Iris pigment epithelial cell (primary cell): Measurements from ENCODE around the gene DOCK4.
"Not testable (repeated sequence)": the region's sequence is repeated elsewhere in the genome, so short reads cannot be mapped to it uniquely, and the experiment has no call there.

Source experiments
- DNase-seq: peaks from one replicate; pipeline ENCODE4 v3.0.0-alpha.2; 2011; ENCODE audit warnings: low read depth

Gene DOCK4

DNA sequence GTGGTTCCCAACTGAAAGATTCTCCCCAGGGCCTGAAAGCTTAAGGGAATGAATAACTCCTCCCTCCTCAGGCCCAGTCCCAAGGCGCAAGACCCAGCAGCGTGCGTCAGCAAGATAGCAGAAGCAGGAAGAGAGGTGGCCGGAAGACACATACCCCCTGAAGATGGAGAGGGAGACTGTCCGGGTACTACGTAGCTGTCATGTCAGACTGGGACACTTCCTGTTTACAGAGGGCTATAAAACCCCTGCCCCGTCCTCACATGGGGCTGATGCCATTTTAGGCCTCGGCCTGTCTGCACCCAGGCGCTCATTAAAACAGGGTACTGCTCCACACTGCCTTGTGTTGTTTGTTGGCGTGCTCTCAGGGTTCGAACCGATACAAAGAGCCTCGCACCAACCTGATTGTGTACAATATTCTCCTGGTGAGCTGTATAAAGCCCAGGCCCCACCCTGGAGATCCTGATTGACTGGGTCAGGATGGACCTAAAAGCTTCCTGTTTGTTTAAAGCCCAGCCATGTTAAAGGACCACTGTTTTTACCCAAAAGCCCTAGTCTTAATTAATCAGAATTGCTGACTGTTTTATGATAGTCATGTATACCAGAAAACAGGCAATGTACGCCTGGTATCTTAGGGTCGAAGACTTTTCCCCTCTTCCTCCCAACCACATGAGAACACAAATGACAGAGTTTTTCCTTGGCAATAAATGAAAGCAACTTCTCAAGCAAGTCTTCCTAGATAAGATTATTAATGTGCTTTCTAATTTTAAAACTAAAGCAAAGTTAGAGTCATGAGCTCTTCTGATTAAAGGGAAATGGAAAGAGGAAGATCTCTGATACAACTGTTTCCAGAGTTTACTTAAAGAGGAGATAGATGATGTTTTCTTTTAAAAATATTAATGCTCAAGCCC is 251.5 kb downstream of the DOCK4 start:
- DNase-seq: no peak

DNA sequence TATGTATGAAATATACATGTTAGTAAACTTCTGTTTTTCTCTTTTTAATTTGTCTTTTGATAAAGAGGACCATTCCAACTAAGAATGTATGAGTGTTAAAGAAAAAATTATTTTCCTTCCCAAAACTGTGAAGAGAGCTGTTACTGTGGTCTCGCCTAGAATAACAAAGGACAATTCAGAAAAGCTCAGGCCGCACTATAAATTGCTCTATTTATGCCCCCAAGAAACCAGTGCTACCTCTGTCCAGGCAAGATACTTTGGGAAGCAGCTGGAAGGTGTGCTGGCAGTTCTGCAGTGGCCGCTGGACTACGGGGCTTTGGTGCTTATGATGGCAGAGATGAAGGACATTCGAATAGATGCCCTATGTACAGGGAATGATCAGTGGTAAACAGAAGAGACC is 252.1 kb downstream of the DOCK4 start:
- no peak for DNase-seq

DNA sequence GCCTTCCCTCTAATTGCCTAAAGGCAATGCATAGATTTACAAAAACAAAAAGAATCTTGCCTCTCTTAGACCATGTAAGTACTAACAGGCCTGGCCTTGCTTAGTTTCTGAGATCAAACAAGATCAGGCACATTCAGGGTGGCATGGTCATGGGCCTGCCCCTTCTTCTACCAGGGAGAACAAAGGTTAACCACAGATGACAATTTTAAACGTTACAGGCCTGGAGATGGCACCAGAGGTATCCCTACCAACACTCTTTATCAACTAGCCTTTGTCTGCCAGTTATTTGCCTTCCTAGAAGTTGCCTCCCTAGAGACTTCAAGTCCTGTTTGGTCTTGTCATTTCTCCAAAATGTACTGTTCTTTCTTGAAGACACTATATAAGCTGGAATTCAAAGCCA is 252.6 kb downstream of the DOCK4 start:
- no peak for DNase-seq

DNA sequence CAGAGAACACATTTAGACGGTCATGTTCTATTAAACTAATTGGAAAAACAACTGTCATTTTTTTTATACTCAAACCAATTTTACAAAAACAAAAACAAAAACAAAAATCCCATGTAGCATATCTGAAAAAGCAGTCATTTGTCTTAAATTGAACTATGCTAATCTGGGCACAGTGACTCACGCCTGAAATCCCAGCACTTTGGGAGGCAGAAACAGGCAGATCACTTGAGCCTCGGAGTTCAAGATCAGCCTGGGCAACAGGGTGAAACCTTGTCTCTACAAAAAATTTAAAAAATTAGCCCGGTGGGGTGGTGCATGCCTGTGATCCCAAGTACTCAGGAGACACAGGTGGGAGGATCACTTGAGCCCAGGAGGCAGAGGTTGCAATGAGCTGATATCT is 253.4 kb downstream of the DOCK4 start:
- no peak for DNase-seq

DNA sequence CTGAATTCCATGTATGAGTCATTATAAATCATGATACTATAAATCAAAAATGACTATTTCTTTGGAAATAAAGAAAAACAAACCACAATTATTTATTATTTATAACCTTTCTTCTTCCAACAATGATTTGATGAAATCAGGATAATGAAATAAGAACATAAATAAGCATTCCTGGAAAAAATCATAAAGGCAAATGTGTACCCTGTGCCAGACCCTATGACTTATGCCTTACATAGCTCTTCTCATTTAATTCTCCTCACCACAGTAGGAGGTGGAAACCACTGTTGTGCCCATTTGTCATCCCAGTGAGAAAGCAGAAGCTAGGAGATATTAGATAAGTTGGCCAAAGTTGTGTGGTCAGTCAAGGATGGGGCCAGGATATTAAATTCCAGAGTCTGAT is 255.1 kb downstream of the DOCK4 start:
- no peak for DNase-seq

DNA sequence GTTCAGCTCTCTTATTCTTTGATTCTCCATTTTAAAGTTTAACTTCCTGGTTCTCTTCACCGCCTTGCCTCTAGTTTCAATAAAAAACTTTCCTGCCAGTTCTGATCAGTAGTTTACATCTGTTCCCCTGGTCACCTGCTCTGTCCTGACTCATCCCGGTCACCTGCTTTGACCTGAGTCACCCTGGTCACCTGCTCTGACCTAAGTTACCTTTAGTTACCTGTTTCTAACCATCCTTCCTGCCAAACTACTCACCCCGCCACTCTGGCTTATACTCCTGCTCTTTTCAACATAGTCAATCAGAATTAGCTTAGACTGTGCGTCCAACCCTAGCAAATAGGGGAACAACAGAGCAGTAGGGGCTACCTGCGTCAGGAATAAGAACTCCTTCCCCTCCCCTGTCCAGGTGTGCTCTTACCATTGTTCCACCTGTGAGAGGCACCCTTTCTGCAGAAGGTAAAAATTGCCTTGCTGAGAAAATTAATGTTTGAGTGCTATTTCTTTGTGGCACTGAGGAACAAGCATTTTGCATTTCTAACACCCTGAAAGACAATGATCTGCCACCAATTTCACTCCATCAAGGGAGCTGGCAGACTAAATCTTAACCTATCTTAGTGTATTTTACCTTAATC is 263.6 kb downstream of the DOCK4 start:
- no peak for DNase-seq

DNA sequence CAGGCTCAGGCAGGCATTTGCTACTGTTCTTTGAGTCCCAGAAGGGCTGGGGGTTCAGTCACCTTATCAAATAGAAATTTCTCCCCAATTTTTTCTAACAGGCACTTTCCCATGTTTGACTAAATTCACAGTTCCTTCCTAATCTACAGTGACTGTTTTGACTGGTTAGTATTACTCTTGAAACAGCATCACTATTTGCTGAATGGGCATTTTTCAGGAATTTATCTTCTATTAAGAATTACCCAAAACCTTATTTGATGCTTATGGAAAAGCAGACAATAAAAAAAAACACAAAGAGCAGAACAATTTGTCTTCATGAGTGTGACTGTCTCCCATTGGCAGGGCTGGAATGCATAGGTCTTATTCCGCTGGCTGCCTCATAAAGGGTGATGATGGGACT is 269.0 kb downstream of the DOCK4 start:
- DNase-seq: no peak

DNA sequence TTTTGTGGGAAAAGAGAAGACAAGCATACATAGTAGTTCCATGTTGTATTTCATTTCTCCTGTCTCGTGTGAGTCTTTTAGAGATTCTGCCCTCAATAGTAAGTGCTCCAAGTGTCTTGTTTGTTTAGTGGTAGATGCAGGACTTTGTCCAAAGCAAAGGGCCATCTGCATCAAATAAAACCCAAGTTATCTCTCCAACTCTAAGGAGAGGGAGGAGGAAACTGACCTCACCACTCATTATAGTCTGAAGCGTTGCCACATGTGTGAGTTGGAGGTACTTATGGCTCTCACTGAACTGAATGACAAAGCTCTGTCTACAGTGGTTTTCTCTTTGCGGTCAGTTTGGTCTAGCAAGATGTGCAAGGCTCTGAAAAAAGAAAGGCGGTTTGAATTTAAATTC is 272.6 kb downstream of the DOCK4 start:
- DNase-seq: no peak

DNA sequence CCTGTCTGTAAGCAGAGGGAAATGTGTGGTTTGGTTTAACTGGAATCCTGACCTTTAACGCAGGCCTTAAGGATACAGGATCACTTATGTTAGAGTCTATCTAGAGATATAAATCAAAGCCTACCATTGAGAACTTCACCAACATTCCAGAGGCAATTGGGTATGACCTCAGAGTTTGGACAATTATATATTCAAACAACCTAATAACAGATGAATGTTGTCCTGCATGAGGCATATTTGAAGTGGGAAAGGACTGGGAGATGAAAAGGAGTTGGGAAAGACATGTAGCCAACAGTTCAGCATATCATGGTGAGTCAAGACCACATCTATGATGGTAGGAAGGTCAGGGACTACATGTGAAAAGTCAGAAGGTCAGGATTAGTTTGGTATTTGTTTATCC is 274.2 kb downstream of the DOCK4 start:
- no peak for DNase-seq

DNA sequence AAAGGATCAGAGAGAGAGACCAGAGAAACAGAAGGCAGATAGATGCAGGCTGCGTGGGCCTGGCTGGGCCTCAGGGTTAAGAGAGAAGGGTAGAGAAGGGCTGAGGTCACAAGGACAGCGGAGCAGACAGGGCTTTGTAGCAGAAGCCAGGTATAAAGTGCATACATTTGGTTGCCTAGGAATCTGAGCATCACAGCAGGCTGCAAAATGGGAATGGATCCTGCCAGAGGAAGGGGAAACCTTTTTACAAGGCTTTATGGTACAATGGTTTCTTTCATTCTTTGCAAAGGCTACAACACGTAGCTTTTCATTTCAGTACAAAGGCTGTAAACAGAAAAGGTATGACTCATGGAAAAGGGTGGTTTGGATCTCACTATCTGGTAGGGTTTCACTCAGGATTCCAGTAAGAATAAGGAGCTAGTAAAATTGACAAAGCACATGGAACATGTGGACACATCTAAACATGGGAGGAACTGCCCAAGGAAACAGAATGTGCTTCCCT is 275.1 kb downstream of the DOCK4 start:
- DNase-seq: peak; percentile 83

DNA sequence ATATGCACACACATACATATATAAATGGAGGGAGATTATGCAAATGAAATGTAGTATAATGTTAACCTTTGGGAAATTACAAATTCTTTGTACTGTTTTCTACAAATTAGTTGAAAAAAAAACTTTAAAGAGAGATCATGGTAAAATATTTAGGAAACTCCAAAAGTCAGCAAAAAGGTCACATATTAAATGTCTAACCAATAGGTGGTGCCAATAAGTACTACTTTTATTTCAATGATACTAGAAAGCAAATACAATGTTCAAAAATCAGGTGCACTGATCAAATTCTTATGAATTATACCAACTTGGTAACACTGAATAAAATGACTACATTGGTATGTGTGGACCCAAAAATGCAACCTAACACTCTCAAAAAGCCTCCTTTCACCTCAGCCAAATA is 276.9 kb downstream of the DOCK4 start:
- no peak for DNase-seq

DNA sequence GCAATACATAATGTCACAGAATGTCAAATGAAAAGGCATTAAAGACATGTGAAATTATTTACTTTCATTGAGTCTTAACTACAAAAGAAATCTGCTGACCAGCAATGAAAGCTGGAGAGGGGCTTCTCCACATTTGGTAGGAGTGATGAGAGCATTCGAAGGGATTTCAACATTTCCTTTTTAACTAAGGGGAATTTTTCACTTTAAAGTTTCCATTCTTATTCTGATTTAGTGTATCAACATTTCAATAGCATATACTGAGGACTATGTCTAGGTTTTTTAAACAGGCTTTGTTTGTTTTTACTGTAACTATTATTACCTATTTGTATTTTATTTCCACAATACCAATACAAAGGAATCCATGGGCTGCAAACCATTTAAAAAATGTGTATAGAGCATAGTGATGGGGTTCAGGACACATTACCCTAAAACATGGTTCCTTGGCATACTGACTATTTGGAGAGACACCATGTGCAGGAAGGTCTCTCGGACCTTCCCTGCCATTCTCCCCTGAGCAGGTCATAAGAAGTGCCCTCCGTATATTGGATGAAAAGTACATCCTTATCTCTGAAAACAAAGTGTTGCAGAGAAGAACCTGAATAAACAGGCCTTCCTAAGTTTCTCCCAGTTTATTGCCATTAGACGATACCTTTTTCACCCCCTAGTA is 278.7 kb downstream of the DOCK4 start:
- DNase-seq: no peak

DNA sequence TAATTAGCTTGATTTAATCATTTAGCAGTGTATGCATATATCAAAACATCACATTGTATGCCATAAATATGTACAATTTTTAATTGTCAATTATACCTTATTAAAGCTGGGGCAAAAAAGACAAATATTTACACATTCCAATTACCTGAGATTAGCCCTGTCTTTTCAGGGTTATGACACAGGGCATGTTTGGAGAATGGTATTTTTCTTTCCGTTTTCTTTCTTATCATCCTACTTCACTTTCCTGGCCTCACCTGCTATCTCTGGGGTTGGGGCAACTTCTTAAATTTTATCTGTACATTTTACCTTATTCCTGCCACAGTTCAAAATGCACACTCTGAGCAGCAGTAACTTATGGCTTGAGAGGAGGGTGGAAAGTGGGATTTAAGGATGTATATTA is 285.9 kb downstream of the DOCK4 start:
- no peak for DNase-seq

DNA sequence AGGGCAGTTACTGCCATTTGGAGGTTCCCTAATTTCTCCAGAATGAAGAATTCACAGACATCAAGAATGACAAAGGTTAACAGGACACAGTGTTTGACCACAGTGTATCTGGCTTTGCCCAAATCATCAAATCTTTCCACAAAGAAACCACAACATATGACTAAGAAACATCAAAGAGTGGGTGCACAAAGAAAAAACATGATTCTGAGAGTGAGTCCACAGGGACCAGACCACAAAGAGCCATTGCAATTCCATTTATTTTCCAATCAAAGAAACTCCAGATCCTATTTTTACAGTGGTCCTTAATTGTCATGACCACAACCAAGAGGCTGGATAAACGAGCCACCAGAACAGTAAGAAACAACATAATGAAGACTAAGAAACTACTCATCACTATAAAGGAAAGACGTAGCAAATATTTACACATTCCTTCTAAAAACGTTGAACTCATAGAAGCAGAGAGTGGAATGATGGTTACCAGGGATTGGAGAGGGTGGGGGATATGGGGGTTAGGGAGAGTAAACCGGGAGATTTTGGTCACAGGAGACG is 286.5 kb downstream of the DOCK4 start:
- peak; percentile 64 for DNase-seq

DNA sequence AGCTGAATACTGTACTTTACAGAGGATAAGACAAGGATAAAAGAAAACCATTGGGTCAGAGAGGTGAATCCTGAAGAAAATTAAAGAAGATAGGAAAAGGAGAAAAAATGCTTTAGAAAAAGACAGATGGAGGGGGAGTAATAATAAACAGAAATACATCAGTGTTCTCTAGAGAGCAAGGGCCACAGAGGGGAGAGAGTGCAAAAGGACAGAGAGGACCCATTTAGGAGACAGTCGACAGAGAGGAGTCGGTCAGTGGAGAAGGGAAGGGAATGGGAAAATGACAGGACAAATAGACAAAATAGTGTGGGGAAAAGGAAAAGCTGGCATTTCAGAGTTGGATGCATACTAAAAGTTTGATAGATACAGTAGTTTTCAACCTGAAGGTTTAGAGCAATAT is 287.0 kb downstream of the DOCK4 start:
- DNase-seq: no peak

DNA sequence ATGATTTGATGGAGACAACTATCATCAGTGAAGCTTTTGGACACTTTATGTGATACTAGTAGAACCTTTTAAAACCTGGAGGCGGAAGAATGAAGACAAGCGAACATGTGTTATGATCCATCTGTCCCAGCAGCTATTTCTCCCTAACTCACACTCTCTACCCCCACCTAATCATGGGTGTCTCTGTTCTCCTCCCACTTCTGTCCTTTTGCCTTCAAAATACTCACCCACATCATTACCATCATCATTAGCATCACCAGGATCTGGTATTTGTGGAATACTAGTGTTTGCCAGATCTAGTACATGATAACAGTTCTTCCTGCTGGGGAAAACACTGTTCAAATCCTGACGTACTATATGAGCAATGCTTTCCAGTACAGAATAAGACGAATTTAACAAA is 287.7 kb downstream of the DOCK4 start:
- DNase-seq: no peak

DNA sequence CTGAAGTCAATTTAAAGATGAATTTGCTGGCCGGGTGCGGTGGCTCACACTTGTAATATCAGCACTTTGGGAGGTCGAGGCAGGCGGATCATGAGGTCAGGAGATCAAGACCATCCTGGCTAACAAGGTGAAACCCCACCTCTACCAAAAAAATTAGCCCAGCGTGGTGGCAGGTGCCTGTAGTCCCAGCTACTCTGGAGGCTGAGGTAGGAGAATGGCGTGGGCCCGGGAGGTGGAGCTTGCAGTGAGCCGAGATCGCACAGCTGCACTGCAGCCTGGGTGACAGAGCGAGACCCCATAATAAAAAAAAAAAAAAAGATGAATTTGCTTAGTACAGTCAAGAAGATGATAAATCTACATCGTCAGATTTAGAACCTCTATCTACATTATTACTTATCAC is 288.8 kb downstream of the DOCK4 start:
- DNase-seq: not testable (repeated sequence)

DNA sequence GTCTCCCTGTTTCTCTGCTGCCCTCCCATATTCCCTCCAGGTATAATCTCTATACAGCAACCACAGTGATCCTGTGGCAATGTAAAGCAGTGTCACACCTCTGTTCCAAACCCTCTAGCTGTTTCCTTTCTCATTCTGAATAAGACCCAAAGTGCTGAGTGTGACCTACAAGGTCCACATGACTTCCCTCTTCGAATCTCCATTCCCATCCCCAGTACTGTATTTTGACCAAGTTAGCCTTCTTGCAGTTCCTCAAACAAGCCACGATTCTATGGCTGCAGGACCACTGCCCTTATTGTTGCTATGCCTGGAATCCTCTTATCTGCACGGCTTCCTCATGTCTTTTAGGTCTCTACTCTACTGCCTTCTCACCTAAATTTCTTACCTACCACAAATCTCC is 291.9 kb downstream of the DOCK4 start:
- DNase-seq: no peak

DNA sequence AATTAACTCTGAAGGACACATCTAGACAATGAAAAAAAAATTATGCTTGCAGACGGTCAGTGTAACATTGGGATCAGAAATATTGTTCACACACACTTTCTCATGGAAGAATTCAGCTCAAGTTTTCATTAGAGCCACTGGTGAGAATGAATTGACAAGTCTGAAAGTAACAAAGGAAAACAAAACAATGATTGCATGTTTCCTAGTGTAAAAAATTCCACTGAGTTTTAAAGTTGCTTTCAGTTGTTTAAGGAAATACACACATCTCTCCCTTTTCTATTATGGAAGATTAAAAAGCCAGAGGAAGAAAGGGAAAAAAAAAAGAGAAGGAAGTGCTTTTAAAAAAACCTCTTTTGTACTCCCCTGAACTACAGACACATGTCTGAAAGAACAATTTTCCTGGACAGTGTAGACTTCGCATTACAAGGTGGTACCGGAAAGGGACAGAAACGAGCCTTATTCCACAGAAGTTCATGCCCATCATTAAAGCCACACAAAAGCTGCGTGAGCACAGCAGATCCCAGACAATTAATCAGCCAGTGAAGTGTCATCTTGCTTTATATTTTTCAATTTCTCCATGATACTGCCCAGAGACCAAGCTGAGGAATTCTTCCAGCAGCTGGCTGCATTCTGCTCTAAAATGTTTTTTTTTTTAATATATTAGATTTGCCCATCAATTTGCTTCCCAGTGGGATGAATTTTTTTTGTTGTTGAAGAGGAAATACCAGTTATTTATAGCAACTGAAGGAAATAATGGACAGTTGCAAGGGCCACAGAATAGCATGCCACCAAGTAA is 294.8 kb downstream of the DOCK4 start:
- no peak for DNase-seq

DNA sequence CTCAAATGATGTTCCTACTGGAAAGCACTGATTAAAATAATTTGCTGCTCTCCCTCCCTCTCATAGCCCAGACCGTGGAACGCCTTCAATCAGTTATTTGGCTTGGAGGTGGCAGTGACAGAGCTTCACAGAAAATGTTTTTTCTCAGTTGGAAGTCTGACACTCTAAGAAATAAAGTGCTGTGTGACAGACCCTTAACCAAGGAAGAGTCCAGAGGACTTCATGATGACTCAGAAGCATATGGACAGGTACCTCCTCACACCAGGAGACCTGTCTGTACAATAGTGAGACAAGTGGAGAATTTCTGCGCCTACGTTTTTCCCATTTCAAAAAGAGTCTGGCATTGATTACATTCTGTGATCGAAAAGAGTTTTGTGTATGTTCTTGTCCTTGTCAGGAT is 295.5 kb downstream of the DOCK4 start:
- no peak for DNase-seq

DNA sequence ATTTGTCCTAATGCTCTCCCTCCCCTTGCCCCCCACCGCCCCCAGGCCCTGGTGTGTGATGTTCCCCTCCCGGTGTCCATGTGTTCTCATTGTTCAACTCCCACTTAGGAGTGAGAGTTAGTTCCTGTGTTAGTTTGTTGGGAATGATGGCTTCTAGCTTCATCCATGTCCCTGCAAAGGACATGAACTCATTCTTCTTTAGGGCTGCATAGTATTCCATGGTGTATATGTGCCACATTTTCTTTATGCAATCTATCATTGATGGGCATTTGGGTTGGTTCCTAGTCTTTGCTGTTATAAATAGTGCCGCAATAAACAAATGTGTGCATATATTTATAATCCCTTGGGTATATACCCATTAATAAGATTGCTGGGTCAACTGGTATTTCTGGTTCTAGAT is 297.5 kb downstream of the DOCK4 start:
- DNase-seq: not testable (repeated sequence)

DNA sequence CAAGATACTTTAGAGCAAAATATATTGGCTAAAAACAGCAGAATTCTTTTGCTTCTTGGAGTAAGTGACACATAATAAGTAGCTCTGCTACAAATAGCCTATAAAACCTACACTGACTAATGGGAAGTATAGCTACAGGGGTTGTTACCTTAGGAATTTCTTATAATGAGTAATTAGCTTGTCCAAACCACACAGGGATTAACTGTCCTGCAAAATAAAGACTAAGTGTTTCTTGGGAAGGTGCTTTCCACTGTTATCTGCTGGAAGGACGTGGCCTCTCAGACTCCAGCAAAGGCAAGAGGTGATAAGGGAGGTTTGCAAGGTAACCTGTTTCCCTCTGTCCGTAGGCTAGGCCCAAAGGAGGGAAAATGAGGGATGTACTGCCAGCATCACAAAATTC is 302.4 kb downstream of the DOCK4 start:
- peak; percentile 76 for DNase-seq
